GM21576 (cell line): ENCODE measurements around the gene CBLB.
A peak's percentile ranks its signal among the peaks of the same experiment; 100 is the strongest.

Experiments used
- ATAC-seq: cut with Tn5 transposase; IDR thresholded peaks from one replicate; pipeline ENCODE4 v1.9.1; 2021; ENCODE audit warnings: mild to moderate bottlenecking, moderate library complexity; ENCODE audit not compliant: unreplicated experiment

Gene CBLB

DNA sequence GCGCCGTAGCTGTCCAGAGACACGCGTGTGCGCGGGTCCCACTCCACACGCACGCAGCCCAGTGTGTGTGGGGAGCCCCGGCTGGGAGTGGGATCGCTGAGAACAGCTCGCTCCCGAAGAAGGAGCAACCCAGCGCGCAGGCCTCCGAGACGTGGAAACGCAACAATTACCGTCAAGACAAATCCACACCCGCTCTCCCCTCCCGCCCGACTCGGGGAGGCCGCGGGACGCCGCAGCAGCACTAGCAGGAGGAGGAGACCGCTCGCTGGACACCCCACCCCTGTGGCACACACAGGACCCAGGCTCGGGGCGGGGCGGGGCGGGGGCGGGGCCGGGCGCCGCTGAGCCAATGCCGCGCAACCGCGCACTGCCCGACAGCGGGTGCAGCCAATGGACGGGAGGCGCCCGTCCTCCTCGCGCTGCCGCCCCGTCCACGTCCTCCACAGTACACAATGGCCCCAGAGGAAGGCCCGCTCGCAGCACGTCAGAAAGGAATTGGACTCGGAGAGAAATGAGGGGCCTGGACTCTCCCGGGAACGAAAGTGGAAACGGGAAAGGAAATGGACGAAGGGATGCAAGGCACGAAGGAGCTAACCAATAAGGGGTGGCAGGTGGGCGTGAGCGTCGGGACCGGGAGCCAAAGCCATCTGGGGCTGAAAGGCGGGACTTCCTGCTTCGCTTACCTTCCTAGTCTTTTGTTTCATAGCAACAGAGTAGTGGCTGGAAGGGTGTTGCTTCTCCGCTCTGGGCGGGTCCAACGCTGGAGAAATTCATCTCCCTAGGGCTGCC is at the start of gene CBLB:
TSS of gene CBLB (minus strand) at position 271 of the 789 bp plus-strand sequence. CDS start 1,435 bp downstream, outside the sequence.
- peak; percentile 82 for ATAC-seq

DNA sequence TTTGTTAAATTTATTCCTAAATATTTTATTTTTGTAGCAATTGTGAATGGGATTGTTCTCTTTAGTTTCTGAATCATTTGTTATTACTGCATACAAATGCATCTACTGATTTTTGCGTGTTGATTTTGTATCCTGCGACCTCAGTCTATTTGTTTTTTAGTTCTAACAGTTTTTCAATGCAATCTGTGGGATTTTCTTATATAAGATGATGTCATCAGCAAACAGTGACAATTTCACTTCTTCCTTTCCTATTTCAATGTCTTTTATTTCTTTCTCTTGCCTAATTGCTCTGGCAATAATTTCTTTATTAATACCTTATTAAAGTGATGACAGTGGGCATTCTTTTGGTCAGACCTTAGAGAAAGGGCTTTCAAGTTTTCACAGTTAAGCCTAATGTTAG is 48.0 kb upstream of the CBLB start:
- no peak for ATAC-seq

DNA sequence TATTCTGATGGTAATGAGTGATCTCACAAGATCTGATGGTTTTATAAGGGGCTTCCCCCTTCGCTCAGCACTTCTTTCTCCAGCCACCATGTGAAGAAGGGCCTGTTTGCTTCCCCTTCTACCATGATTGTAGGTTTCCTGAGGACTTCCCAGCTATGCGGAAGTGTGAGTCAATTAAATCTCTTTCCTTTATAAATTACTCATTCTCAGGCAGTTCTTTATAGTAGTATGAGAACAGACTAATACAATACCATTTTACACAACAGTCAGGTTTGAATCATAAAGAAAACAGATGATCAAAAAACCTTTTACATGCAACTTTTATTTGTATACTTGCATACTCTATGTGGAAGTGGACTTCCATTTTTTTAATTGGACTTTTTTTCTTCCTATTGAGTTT is 46.7 kb upstream of the CBLB start:
- ATAC-seq: no peak

DNA sequence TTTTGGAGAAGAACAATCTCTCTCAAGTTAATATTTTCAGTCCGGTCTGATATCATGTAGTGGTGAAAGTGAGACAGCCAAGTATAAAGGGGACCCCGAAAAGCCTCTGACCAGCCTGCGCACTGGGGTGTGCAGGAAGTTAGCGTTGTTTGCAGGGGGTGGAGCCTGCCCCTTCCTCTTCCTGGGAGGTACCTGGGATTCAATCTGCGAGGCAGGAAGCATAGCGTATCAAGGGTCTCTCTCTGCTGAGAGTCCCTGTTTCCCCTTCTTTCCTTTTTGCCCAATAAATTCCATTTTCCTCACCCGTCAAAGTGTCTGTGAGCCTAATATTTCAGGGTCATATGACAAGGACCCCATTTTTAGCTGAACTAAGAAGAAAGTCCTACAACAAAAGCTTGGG is 44.8 kb upstream of the CBLB start:
- no peak for ATAC-seq

DNA sequence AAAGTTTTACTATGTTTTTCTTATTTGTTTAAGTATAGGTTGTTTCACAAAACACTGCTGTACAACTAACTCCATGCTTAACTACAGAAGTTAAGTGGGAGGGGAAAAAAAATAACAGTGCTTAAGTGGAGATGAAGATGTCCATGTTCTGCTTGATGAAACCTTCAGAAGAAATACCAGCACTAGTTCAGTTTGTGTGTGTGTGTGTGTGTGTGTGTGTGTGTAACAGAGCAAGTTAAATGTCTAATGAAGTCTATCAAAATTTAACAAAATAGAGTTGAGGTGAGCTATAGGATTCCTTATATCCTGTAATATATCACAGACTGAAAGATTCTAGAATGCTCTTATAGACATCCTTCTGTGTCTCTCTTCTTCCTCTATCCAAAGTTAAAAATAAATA is 44.1 kb upstream of the CBLB start:
- ATAC-seq: no peak

DNA sequence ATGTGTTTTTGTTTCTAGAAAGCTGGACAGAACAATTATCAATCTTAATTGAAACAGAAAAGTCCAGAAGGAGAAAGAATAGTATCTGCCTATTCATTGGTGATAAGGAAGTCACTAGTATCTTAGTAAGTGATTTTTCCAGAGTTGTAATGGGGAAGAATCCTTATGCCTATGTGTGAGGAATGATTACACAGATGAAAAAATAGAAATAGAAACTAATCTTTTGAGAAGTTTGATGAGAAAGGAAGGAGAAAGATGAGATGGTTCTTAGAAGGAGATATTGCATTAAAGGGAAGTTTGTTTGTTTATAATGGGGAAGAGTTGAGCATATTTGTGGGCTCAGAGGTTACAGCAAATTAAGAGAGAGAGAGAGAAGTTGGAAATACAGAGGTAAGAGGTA is 42.7 kb upstream of the CBLB start:
- no peak for ATAC-seq

DNA sequence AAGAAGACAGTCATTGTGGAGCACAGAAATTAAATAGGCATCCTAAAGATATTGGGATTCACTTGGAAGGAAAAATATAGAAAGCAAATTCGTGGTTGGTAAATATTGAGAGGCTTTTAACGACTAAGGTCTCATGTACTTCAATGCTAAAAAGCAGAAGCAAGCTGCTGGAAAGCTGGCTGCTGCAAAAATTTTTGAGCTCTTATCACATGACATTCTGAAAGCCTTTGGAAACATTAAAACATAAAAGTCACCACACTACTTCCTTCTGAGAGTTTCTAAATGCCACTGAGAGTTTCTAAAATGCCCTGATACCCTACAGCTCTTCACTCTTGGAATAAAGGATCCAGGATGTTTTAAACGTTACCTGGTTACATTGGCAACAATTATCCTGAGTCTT is 39.0 kb upstream of the CBLB start:
- no peak for ATAC-seq

DNA sequence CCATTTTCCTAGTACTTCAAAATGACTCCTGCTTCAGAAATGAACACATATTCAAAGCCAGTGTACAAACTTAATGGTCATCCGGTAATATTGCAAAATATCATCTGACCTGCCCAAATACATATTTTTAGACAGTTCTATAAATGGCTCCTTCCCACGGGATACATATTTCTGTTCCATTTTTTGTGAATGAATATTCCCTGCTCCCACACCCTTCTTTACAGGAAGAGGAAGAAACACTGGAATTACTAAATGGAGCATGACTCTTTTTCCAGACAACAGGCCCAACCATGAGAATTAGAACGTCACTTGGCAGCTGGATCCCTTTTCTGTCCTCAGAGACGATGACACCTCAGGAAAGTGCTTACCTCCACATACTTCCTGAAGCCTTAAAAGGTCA is 38.0 kb upstream of the CBLB start:
- no peak for ATAC-seq

DNA sequence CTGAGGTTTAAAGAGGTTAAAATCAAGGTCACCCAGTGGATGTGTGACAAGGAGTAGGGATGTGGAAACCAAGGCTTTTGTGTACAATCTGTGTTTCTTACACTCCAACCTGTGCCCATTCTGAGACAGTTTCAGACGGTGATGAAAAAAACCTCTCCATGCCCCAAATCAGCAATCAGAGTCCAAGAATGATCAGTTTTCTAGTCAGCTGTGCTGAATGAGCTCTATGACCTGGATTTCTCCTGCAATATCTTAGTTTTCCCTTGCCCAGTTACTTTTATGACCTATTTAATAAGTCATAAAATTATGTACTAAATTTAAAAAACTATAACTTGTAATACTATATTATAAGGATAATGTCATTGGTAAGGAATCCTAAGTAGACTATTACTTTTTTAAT is 37.5 kb upstream of the CBLB start:
- ATAC-seq: no peak

DNA sequence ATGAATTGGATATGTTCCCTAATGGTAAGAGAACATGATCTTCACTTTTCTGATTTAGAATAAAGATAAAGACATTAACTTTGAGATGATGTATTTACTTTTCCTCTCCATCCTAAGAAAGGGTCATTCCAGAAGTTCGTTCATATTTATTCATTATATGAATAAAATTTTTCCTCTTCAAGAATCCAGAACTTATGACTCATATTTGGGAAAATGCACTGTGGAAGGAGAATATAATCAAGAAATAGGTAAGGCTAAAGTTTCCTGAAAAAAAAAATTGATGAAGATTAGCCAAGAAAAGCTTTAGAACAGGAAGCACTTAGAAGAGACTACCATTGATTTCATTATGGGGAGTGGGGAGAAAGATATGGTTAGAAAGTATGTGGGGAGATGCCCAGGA is 36.5 kb upstream of the CBLB start:
- no peak for ATAC-seq

DNA sequence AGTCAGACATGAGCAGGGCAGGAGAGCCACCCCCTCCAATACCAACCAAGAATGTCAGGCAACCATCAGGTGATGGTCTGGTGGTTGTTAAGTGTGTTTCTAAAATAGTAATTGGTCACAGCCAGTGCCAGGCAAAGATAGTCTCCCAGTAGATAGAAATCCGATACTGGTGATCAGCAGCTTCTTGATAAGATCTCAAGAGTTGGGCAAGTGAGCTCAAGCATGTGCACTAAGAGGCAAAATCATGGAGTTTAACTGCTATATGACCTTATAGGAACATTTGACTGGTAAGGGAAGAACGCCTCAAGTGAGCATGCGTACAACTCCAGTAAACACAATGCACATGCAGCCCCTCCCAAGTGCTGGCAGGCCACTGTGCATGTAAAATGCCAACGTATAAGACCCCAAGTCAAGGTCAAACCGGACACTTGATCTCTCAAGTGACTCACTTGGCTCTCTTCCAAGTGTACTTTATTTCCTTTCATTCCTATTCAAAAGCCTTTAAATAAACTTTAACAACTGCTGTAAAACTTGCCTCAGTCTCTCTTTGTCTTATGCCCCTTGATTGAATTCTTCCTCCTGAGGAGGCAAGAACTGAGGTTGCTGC is 36.0 kb upstream of the CBLB start:
- ATAC-seq: no peak

DNA sequence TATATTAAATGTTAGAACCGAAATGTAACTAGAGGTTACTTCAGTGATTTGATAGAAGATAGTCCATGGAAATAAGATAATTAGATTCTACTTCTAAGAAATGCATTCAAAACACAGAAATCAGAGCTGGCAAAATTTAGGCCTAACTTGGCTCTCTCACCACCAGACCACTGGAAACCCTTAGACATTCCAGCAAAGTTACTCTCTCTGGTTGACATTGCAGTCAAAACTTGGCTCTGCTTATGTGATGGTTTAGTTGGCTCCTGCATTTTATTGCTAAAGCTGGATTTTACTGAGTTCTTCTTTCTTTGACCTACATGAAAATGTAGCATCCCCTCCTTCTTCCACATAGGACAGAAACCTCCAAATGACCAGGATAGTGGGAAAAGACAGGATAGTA is 35.4 kb upstream of the CBLB start:
- no peak for ATAC-seq

DNA sequence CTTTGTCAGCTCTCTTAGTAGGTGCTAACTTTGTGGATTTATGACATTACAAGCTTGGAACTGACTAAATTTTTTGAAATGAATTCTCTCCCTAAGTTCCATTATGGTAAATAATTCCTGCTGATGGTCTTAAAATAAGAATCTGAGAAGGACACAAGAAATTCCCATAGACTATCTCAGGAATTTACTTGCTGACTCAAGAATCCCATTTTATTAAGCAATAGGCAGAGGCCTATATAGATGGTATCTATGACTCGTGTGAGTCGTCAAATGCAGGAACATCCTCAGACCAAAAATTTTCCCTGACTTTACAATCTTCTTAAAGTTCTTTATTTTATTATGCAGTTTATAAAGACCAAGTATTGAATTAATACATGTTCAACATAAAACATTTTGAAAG is 30.7 kb upstream of the CBLB start:
- ATAC-seq: no peak

DNA sequence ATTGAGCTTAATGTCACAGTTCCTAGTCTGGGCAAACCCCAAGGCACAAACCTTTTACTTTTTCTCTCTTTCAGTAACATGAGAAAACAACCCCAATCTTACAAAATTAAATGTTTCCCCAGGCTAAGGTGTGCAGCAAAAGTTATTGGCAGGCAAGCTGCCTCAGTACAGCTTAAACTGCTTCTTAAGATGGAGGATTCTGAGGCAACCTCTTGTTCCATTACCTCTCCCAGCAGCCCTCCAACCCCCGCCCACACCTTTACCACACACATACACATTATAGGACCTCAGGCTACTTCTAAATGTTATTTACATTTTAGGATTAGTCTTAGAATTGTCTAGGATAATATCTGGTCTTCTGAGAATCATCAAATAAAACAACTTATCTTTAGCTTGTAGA is 22.3 kb upstream of the CBLB start:
- ATAC-seq: no peak

DNA sequence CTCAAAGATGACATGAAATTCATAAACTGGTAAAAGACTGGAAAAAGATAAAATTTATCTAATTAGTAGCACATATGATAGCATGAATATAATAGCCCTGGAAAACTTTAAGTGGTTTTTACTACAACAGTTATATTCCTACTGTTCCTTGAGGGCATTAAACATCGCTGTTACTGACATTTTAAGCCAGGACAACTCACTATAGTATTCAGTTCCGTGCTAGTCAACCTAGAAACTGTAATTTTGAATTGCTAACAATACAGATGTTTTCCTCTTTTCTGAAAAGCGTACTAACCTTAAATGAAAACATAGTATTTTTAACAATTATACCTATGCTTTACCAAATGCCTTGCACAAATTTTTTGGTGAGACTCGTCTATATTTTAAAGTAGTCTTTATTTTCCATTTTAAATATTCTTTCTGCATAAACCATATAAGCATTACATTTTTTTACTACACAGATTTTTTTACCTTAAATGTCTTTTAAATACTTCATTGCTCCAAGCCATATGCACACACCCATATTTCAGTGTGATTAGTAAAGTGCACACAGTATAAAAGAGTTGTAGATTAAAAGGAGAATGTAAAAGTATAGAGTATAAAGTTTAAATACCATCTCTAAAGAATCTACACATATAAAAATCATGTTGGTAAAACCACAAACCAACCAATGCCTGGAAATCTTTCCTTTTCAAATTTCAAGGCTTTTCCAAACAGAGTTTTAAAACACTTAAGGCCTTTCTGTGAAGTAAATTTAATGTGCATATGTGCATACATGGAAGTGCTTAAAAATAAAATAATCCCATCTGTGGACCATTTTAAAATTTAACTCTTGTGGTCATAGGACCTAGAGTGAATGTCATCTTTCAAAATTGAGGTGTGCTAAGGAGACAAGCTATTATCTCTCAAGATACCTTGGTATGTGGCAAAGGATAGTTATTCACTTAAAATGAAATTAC is 20.1 kb upstream of the CBLB start:
- no peak for ATAC-seq

DNA sequence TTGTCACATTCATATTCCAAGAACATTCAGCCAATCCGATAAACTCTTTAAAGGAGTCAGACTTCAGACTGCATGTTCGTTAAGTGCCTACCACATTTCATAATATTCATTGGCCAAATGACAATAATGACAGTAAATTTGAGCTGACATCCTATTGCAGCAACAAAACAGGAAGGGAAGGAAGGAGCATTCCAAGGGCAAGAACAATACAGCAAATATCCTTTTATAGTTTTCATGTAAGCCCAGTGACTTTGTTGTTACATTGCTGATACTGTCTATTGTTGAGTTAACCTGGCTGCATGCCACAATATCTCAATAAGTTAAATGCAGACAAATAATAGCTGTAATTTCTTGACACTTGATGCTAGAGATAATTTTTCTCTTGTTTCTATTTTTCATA is 16.4 kb upstream of the CBLB start:
- no peak for ATAC-seq

DNA sequence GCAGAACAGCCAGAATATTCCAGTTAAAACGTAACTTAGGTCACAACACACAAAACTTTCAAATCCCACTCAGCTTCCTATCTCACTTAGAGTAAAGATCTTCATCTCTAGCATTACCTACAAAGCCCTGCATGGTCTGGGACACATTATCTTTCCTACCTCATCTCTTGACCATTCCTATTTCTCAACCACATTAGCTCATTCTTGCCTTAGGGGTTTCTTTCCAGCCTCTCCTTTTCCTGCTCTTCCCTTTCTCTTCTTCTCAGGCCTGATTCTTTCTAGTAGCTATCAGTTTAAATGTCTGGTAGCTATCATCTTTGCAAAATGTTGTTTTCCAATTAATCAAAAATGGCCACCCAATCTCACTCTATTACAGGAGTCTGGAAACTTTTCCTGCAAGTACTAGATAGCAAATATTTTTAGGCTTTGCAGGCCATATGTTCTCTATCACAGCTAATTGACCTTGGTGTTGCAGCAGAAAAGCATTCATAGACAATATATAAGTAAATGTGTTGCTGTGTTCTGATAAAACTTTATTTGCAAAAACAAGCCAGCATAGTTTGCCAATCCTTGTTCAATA is 15.1 kb upstream of the CBLB start:
- no peak for ATAC-seq

DNA sequence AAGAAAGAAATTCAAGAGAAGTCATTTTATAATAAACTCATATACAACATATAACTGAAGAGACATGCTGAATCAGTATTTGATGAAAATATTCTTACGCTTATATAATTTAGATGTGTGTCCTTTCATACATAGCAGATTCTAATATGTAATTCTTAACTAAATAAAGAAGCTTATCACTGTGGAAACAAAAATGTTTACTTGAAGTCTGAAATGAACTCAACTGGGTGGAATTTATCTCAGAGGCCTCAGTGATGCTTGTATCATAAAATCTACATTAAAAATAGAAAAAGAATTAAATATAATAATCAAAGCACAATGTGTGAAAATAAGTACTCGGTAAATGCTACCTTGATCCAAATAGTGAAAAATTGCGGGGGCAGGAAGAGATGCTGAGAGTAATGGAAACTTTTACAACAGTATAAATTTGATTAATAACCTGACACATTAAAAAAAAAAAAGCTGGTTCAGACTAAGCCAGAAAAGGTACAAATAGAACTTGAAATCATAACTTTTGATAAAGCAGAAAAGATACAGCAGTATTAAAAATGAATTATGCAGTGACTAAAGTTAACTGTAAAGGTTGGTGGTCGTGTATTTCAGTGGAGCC is 12.0 kb upstream of the CBLB start:
- no peak for ATAC-seq

DNA sequence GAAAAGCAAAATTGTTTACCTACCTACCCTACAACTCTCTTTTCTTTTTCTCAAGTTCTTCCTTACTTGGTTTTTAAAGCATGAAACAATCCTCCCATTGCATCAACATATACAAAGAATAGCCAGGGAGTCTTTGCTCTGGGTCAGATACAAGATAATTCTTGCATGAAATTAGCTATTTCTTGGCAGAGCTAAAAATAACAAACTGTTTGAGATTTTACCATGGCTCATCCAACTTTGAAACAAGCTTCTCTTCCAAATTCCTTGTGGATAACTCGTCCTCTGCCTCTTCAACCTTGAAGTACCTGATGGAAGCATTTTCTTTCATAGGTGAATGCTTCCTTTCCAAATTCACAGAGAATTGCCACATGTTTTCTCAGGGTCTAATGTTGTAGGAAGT is 9.2 kb upstream of the CBLB start:
- no peak for ATAC-seq

DNA sequence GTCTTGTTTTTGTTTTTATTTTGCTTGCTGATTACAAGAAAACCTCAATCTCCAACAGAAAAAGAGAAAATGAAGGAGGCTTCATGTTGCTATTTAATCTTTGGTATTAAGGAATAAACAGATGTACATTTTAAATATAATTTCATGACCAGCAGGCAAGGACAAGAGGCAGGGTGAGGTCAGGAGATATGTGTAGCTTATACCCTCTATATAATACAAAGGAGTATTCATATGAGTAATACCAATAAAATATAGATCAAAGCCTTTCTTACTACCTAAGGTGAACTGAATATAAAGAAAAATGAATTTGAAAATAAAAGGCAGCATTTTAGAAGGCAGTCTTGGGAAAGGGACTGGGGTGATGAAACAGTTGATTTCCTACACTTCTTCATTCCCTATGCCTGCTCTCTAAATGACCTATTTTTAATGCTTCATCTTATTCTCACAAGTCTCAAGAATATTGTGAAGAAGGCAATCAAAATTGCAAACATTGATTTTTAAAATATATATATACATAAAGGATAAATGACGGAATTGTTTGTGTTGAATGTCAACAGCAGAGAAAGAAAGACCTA is 8.6 kb upstream of the CBLB start:
- ATAC-seq: peak; percentile 17
